ENCODE data around the gene F11. TPM values are rescaled to one million over a fixed set of nuclear protein-coding genes. Genes with fewer than 3 reads are reported as not detected.
"Not testable (repeated sequence)": the region's sequence is repeated elsewhere in the genome, so short reads cannot be mapped to it uniquely, and the experiment has no call there.

F11 gene
- total RNA-seq, 1 donor from 2014 or later, result not detected

DNA sequence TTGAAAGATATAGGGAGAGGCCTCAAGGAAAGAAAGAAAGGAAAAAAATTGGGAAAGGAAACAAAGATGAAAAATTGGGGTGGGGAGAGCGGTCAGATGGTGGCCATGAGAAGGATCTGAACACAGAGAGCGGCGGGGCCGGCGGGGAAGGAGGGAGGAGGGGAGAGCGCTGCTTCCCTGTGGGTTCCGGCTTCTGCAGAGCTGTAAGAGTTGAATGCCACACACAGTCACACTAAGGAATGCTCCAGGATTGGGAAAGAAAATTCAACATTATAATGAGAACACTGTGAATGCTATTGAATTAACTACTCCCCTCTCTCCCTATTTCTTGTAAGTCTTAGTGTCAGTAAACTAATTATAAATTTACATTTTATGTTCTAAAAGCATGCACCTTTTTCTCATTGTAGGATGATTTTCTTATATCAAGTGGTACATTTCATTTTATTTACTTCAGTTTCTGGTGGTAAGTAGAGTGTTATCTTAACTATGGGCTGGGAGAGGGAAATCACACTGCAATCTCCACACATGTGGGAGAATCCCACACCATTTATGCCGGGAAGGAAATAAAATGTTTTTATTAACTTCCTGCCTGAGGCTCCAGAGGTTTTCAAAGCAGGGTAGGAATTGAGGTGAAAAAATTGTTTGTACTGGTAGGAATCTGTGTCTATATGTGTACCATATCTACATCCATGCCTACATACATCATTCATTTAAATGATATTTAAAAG, 904 bp downstream of the F11 start:
- H3K9me3 Mint-ChIP-seq, result no peaks in the 10 kb centered on the region
- H3K4me3 Mint-ChIP-seq, result peak overlapping the region; percentile 70
- H3K27ac Mint-ChIP-seq, result peak overlapping the region; percentile 77
- H3K36me3 Mint-ChIP-seq, result no peaks in the 10 kb centered on the region
- TF ChIP-seq, protein P1, sequence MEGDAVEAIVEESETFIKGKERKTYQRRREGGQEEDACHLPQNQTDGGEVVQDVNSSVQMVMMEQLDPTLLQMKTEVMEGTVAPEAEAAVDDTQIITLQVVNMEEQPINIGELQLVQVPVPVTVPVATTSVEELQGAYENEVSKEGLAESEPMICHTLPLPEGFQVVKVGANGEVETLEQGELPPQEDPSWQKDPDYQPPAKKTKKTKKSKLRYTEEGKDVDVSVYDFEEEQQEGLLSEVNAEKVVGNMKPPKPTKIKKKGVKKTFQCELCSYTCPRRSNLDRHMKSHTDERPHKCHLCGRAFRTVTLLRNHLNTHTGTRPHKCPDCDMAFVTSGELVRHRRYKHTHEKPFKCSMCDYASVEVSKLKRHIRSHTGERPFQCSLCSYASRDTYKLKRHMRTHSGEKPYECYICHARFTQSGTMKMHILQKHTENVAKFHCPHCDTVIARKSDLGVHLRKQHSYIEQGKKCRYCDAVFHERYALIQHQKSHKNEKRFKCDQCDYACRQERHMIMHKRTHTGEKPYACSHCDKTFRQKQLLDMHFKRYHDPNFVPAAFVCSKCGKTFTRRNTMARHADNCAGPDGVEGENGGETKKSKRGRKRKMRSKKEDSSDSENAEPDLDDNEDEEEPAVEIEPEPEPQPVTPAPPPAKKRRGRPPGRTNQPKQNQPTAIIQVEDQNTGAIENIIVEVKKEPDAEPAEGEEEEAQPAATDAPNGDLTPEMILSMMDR (IDR thresholded peaks at IDR 0.05; ENCODE audit: unreplicated experiment), result no peak
- H3K27me3 Mint-ChIP-seq (ENCODE audit: low read depth), result peaks cover 12% of the 10 kb centered on the region
- H3K4me1 Mint-ChIP-seq, result peaks cover 18% of the 10 kb centered on the region
- peak in 1 of 2 experiments; percentile 44 for DNase-seq (ENCODE audit: low spot score in 2 of 2, unreplicated experiment in 2 of 2)

DNA sequence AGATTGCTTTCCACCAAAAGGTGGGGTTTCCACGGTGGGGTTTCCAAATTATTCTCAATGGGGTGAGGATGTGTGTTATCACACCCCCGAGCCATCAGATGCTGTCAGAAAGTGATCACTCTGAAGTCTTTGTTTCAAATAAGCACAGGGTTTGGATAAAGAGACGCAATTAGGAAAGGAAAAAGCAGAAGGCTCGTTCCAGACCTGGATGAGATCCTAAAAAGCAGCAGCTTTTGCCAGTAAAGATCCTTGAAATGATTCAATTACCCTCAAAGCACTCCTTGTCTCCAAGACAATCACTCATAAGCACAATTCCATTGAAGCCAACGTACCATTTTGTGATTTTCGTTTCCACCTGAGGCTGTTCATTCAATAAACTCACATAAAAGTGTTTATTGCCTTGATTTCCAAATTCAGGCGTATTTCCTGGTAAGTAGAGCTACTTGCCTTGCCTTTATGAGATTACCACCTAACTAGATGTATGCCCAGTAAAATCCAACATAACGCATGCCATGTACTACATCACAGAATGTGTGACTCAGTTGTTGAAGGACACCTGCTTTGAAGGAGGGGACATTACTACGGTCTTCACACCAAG, 5.2 kb downstream of the F11 start:
- no peaks in the 10 kb centered on the region for H3K9me3 Mint-ChIP-seq
- H3K36me3 Mint-ChIP-seq, result no peaks in the 10 kb centered on the region
- DNase-seq (ENCODE audit: low spot score in 2 of 2, unreplicated experiment in 2 of 2), result no peak
- H3K27ac Mint-ChIP-seq, result no peak overlapping the region
- TF ChIP-seq, protein P1 (IDR thresholded peaks at IDR 0.05; ENCODE audit: unreplicated experiment), result no peak
- no peak overlapping the region for H3K4me3 Mint-ChIP-seq
- H3K27me3 Mint-ChIP-seq (ENCODE audit: low read depth), result peaks cover 12% of the 10 kb centered on the region
- H3K4me1 Mint-ChIP-seq, result peaks cover 13% of the 10 kb centered on the region

DNA sequence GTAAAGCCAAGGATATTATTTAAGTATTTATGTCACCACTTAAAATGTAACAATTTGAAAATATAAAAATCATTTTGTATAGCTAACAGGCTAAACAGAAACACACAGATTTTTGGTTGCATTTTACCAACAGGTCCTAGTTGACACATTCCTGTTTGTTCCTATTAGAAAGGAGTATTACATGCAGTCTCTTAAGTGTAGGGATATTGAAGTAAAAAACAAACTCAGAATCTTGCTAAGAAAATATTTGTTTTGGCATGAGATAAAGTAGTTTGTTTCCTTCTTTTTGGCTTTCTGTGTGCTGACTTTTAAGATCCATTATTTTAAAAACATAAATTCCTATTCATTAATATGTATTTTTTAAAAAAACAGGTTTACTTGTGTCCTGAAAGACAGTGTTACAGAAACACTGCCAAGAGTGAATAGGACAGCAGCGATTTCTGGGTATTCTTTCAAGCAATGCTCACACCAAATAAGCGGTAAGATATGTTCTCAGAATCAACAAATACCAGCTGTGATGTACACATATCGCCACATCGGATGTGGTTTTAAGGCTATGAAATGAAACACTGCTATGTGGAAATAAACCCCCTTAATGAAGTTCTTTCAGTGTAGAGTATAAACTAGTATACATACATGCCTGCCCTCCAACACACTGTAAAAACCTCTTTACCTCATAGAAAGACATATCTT, 6.9 kb downstream of the F11 start:
- Mint-ChIP-seq H3K9me3 (no peaks in the 10 kb centered on the region), H3K27ac (no peak overlapping the region), H3K4me1 (no peaks in the 10 kb centered on the region), H3K36me3 (no peaks in the 10 kb centered on the region), H3K27me3 (ENCODE audit: low read depth) (peaks cover 10% of the 10 kb centered on the region), H3K4me3 (no peak overlapping the region)
- TF ChIP-seq, protein P1 (IDR thresholded peaks at IDR 0.05; ENCODE audit: unreplicated experiment), result no peak
- DNase-seq (ENCODE audit: low spot score in 2 of 2, unreplicated experiment in 2 of 2), result no peak

DNA sequence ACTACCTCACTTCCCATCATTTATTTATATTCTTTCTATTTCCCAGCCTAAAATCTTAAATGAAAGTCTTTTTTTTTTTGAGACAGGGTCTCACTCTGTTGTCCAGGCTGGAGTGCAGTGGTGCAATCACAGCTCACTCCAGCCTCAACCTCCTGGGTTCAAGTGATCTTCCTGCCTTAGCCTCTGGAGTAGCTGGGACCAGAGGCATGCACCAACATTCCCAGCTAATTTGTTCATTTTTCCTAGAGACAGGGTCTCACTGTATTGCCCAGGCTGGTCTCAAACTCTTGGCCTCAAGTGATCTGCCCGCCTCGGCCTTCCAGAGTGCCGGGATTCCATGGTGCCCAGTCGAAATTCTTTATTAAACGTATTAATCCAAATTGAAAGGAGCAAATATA, 7.4 kb downstream of the F11 start:
- H3K27me3 Mint-ChIP-seq (ENCODE audit: low read depth), result peaks cover 10% of the 10 kb centered on the region
- not testable (repeated sequence) for H3K27ac Mint-ChIP-seq; H3K36me3 Mint-ChIP-seq; H3K4me1 Mint-ChIP-seq; DNase-seq (ENCODE audit: low spot score in 2 of 2, unreplicated experiment in 2 of 2); H3K4me3 Mint-ChIP-seq; H3K9me3 Mint-ChIP-seq

DNA sequence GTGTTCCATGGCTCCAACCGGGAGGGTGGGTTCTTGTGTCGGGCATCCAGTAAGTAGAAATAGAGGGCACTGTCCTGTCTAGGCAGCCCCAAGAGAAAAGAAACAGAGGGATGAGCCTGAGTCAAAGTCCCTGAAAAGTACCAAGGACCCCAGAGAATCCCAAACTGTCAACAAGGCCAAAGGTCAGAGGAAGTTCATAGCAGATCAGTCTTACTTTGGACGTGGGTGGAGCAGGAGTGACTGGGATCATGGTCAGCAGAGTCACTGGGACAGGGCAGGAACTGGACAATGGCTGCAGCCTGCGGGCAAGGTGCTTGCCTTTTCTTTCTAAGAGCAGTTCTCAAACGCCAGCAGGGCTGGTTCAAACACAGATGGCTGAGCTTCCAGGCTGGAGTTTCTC, 17.3 kb downstream of the F11 start:
- Mint-ChIP-seq H3K36me3 (no peaks in the 10 kb centered on the region), H3K4me1 (no peaks in the 10 kb centered on the region), H3K27me3 (ENCODE audit: low read depth) (peaks cover 8% of the 10 kb centered on the region), H3K4me3 (no peak overlapping the region), H3K27ac (no peak overlapping the region), H3K9me3 (no peaks in the 10 kb centered on the region)
- TF ChIP-seq, protein P1 (IDR thresholded peaks at IDR 0.05; ENCODE audit: unreplicated experiment), result no peak
- DNase-seq (ENCODE audit: low spot score in 2 of 2, unreplicated experiment in 2 of 2), result no peak

DNA sequence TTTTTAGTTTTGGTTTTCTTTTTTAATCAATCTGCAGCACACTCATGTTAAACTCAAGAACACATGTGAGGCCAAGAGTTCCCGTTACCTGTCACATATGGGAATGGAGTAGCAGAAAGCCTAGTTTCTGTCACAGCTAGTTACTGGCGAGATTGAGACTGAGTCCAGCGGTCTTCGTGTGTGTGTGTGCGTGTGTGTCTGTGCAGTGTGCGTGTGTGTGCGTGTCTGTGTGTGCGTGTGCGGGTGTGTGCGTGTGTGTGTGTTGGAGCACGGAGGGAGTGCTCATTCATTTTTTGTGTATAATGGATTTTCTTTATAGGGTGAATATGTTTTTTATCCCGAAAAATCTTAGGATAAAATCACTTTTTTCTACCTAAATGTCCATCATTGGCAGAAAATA, 19.2 kb downstream of the F11 start:
- DNase-seq (ENCODE audit: low spot score in 2 of 2, unreplicated experiment in 2 of 2), result no peak
- Mint-ChIP-seq H3K4me1 (no peaks in the 10 kb centered on the region), H3K4me3 (no peak overlapping the region), H3K9me3 (no peaks in the 10 kb centered on the region), H3K27ac (no peak overlapping the region), H3K36me3 (no peaks in the 10 kb centered on the region), H3K27me3 (ENCODE audit: low read depth) (peaks cover 13% of the 10 kb centered on the region)
- TF ChIP-seq, protein P1 (IDR thresholded peaks at IDR 0.05; ENCODE audit: unreplicated experiment), result no peak
